ENCODE results near the gene GTF3C1. TPM values are rescaled to one million over a fixed set of nuclear protein-coding genes. Genes with fewer than 3 reads are reported as not detected.

The GTF3C1 gene
- total and polyA plus RNA-seq, 2 donors = 40.8 to 81.0 TPM

GRCh38 chr16:27549464-27549745 is 308 bp downstream of the GTF3C1 start:
- under 1% methylated on average over 21 of the region's 21 CpGs for WGBS
- H3K9me3 ChIP-seq (ENCODE audit: control insufficient read depth in 2 of 2, insufficient read depth in 1 of 2, low read length in 1 of 2) = no peaks in the 10 kb centered on the region
- no peaks in the 10 kb centered on the region for H3K27me3 ChIP-seq (ENCODE audit: control insufficient read depth in 2 of 2, insufficient read depth in 1 of 2, low read length in 1 of 2)
- peaks cover 14 to 21% of the 10 kb centered on the region in 2 donors for H3K4me1 ChIP-seq (ENCODE audit: control insufficient read depth in 2 of 2, insufficient read depth in 2 of 2, low read length in 2 of 2)
- H3K27ac ChIP-seq (ENCODE audit: low read depth in 1 of 2, low read length in 1 of 2) = peak overlapping the region in 1 of 2 donors; percentile 20
- H3K36me3 ChIP-seq (ENCODE audit: control insufficient read depth in 2 of 2, insufficient read depth in 2 of 2, low read length in 1 of 2) = peaks cover 9 to 12% of the 10 kb centered on the region in 2 donors
- peak overlapping the region; percentile 77 to 99 for H3K4me3 ChIP-seq (ENCODE audit: low read length in 2 of 2)
- DNase-seq (ENCODE audit: low read depth in 6 of 9, low spot score in 9 of 9) = no peak

GRCh38 chr16:27547851-27548250 is 1.9 kb downstream of the GTF3C1 start:
- 99% methylated on average over 2 of the region's 2 CpGs for WGBS
- H3K9me3 ChIP-seq (ENCODE audit: control insufficient read depth in 2 of 2, insufficient read depth in 1 of 2, low read length in 1 of 2) = no peaks in the 10 kb centered on the region
- peaks cover 22 to 27% of the 10 kb centered on the region in 2 donors for H3K36me3 ChIP-seq (ENCODE audit: control insufficient read depth in 2 of 2, insufficient read depth in 2 of 2, low read length in 1 of 2)
- H3K27ac ChIP-seq (ENCODE audit: low read depth in 1 of 2, low read length in 1 of 2) = no peak overlapping the region
- no peak overlapping the region for H3K4me3 ChIP-seq (ENCODE audit: low read length in 2 of 2)
- H3K27me3 ChIP-seq (ENCODE audit: control insufficient read depth in 2 of 2, insufficient read depth in 1 of 2, low read length in 1 of 2) = no peaks in the 10 kb centered on the region
- DNase-seq (ENCODE audit: low read depth in 6 of 9, low spot score in 9 of 9) = no peak
- peaks cover 14 to 21% of the 10 kb centered on the region in 2 donors for H3K4me1 ChIP-seq (ENCODE audit: control insufficient read depth in 2 of 2, insufficient read depth in 2 of 2, low read length in 2 of 2)

GRCh38 chr16:27547134-27547533 is 2.6 kb downstream of the GTF3C1 start:
- H3K9me3 ChIP-seq (ENCODE audit: control insufficient read depth in 2 of 2, insufficient read depth in 1 of 2, low read length in 1 of 2) = no peaks in the 10 kb centered on the region
- peak in 1 of 9 donors; percentile 12 for DNase-seq (ENCODE audit: low read depth in 6 of 9, low spot score in 9 of 9)
- no peaks in the 10 kb centered on the region for H3K27me3 ChIP-seq (ENCODE audit: control insufficient read depth in 2 of 2, insufficient read depth in 1 of 2, low read length in 1 of 2)
- WGBS = 92% methylated on average over 4 of the region's 4 CpGs
- H3K36me3 ChIP-seq (ENCODE audit: control insufficient read depth in 2 of 2, insufficient read depth in 2 of 2, low read length in 1 of 2) = peaks cover 29 to 34% of the 10 kb centered on the region in 2 donors
- H3K4me3 ChIP-seq (ENCODE audit: low read length in 2 of 2) = no peak overlapping the region
- no peak overlapping the region for H3K27ac ChIP-seq (ENCODE audit: low read depth in 1 of 2, low read length in 1 of 2)
- H3K4me1 ChIP-seq (ENCODE audit: control insufficient read depth in 2 of 2, insufficient read depth in 2 of 2, low read length in 2 of 2) = peaks cover 14 to 21% of the 10 kb centered on the region in 2 donors

- WGBS = 98% methylated on average over 4 of the region's 4 CpGs
- H3K4me1 ChIP-seq (ENCODE audit: control insufficient read depth in 2 of 2, insufficient read depth in 2 of 2, low read length in 2 of 2) = peaks cover 7 to 13% of the 10 kb centered on the region in 2 donors
- H3K36me3 ChIP-seq (ENCODE audit: control insufficient read depth in 2 of 2, insufficient read depth in 2 of 2, low read length in 1 of 2) = peaks cover 48 to 52% of the 10 kb centered on the region in 2 donors
Observed at GRCh38 chr16:27544671-27545070, 5.0 kb downstream of the GTF3C1 start.

GRCh38 chr16:27543801-27544200 is 5.9 kb downstream of the GTF3C1 start:
- Histone ChIP-seq H3K27me3 (ENCODE audit: control insufficient read depth in 2 of 2, insufficient read depth in 1 of 2, low read length in 1 of 2) (no peaks in the 10 kb centered on the region), H3K4me3 (ENCODE audit: low read length in 2 of 2) (no peak overlapping the region), H3K36me3 (ENCODE audit: control insufficient read depth in 2 of 2, insufficient read depth in 2 of 2, low read length in 1 of 2) (peaks cover 54 to 60% of the 10 kb centered on the region in 2 donors), H3K9me3 (ENCODE audit: control insufficient read depth in 2 of 2, insufficient read depth in 1 of 2, low read length in 1 of 2) (no peaks in the 10 kb centered on the region), H3K27ac (ENCODE audit: low read depth in 1 of 2, low read length in 1 of 2) (no peak overlapping the region), H3K4me1 (ENCODE audit: control insufficient read depth in 2 of 2, insufficient read depth in 2 of 2, low read length in 2 of 2) (peaks cover 5 to 12% of the 10 kb centered on the region in 2 donors)
- 97% methylated on average over 3 of the region's 3 CpGs for WGBS
- no peak for DNase-seq (ENCODE audit: low read depth in 6 of 9, low spot score in 9 of 9)

More at GRCh38 chr16:27544671-27545070, 5.0 kb downstream of the GTF3C1 start:
- DNase-seq (ENCODE audit: low read depth in 6 of 9, low spot score in 9 of 9) = no peak
- Histone ChIP-seq H3K9me3 (ENCODE audit: control insufficient read depth in 2 of 2, insufficient read depth in 1 of 2, low read length in 1 of 2) (no peaks in the 10 kb centered on the region), H3K27me3 (ENCODE audit: control insufficient read depth in 2 of 2, insufficient read depth in 1 of 2, low read length in 1 of 2) (no peaks in the 10 kb centered on the region), H3K27ac (ENCODE audit: low read depth in 1 of 2, low read length in 1 of 2) (no peak overlapping the region), H3K4me3 (ENCODE audit: low read length in 2 of 2) (no peak overlapping the region)

- no peaks in the 10 kb centered on the region for H3K4me1 ChIP-seq (ENCODE audit: control insufficient read depth in 2 of 2, insufficient read depth in 2 of 2, low read length in 2 of 2)
- no peak overlapping the region for H3K4me3 ChIP-seq (ENCODE audit: low read length in 2 of 2)
- WGBS = 78% methylated on average over 5 of the region's 5 CpGs
- no peak overlapping the region for H3K27ac ChIP-seq (ENCODE audit: low read depth in 1 of 2, low read length in 1 of 2)
- H3K36me3 ChIP-seq (ENCODE audit: control insufficient read depth in 2 of 2, insufficient read depth in 2 of 2, low read length in 1 of 2) = peaks cover 71 to 79% of the 10 kb centered on the region in 2 donors
- H3K27me3 ChIP-seq (ENCODE audit: control insufficient read depth in 2 of 2, insufficient read depth in 1 of 2, low read length in 1 of 2) = no peaks in the 10 kb centered on the region
- no peak for DNase-seq (ENCODE audit: low read depth in 6 of 9, low spot score in 9 of 9)
- no peaks in the 10 kb centered on the region for H3K9me3 ChIP-seq (ENCODE audit: control insufficient read depth in 2 of 2, insufficient read depth in 1 of 2, low read length in 1 of 2)
Observed at GRCh38 chr16:27539636-27540035, 10.1 kb downstream of the GTF3C1 start.

- H3K27ac ChIP-seq (ENCODE audit: low read depth in 1 of 2, low read length in 1 of 2) = no peak overlapping the region
- H3K36me3 ChIP-seq (ENCODE audit: control insufficient read depth in 2 of 2, insufficient read depth in 2 of 2, low read length in 1 of 2) = peaks cover 72 to 78% of the 10 kb centered on the region in 2 donors
- DNase-seq (ENCODE audit: low read depth in 6 of 9, low spot score in 9 of 9) = no peak
- no peaks in the 10 kb centered on the region for H3K4me1 ChIP-seq (ENCODE audit: control insufficient read depth in 2 of 2, insufficient read depth in 2 of 2, low read length in 2 of 2)
- H3K4me3 ChIP-seq (ENCODE audit: low read length in 2 of 2) = no peak overlapping the region
- 96% methylated on average over 2 of the region's 2 CpGs for WGBS
- H3K9me3 ChIP-seq (ENCODE audit: control insufficient read depth in 2 of 2, insufficient read depth in 1 of 2, low read length in 1 of 2) = no peaks in the 10 kb centered on the region
- H3K27me3 ChIP-seq (ENCODE audit: control insufficient read depth in 2 of 2, insufficient read depth in 1 of 2, low read length in 1 of 2) = no peaks in the 10 kb centered on the region
Observed at GRCh38 chr16:27539120-27539519, 10.6 kb downstream of the GTF3C1 start.

- DNase-seq (ENCODE audit: low read depth in 6 of 9, low spot score in 9 of 9) = no peak
- Histone ChIP-seq H3K27ac (ENCODE audit: low read depth in 1 of 2, low read length in 1 of 2) (no peak overlapping the region), H3K9me3 (ENCODE audit: control insufficient read depth in 2 of 2, insufficient read depth in 1 of 2, low read length in 1 of 2) (no peaks in the 10 kb centered on the region), H3K4me1 (ENCODE audit: control insufficient read depth in 2 of 2, insufficient read depth in 2 of 2, low read length in 2 of 2) (no peaks in the 10 kb centered on the region), H3K36me3 (ENCODE audit: control insufficient read depth in 2 of 2, insufficient read depth in 2 of 2, low read length in 1 of 2) (peaks cover 69 to 76% of the 10 kb centered on the region in 2 donors), H3K4me3 (ENCODE audit: low read length in 2 of 2) (no peak overlapping the region), H3K27me3 (ENCODE audit: control insufficient read depth in 2 of 2, insufficient read depth in 1 of 2, low read length in 1 of 2) (no peaks in the 10 kb centered on the region)
- 90% methylated on average over 5 of the region's 5 CpGs for WGBS
Observed at GRCh38 chr16:27538528-27538927, 11.2 kb downstream of the GTF3C1 start.

GRCh38 chr16:27534256-27534655 is 15.5 kb downstream of the GTF3C1 start:
- no peaks in the 10 kb centered on the region for H3K9me3 ChIP-seq (ENCODE audit: control insufficient read depth in 2 of 2, insufficient read depth in 1 of 2, low read length in 1 of 2)
- peaks cover 55 to 74% of the 10 kb centered on the region in 2 donors for H3K36me3 ChIP-seq (ENCODE audit: control insufficient read depth in 2 of 2, insufficient read depth in 2 of 2, low read length in 1 of 2)
- no peak overlapping the region for H3K4me3 ChIP-seq (ENCODE audit: low read length in 2 of 2)
- whole genome bisulfite sequencing = 95% methylated on average over 4 of the region's 4 CpGs
- no peak for DNase-seq (ENCODE audit: low read depth in 6 of 9, low spot score in 9 of 9)
- peaks cover 14 to 20% of the 10 kb centered on the region in 2 donors for H3K4me1 ChIP-seq (ENCODE audit: control insufficient read depth in 2 of 2, insufficient read depth in 2 of 2, low read length in 2 of 2)
- H3K27me3 ChIP-seq (ENCODE audit: control insufficient read depth in 2 of 2, insufficient read depth in 1 of 2, low read length in 1 of 2) = no peaks in the 10 kb centered on the region
- H3K27ac ChIP-seq (ENCODE audit: low read depth in 1 of 2, low read length in 1 of 2) = no peak overlapping the region

Measured in thymus (tissue), 11 donors.